ENCODE data around the gene PAGR1.

GRCh38 chr16:29789775-29790182 is 26.2 kb upstream of the PAGR1 start:
- TF ChIP-seq, protein P1, sequence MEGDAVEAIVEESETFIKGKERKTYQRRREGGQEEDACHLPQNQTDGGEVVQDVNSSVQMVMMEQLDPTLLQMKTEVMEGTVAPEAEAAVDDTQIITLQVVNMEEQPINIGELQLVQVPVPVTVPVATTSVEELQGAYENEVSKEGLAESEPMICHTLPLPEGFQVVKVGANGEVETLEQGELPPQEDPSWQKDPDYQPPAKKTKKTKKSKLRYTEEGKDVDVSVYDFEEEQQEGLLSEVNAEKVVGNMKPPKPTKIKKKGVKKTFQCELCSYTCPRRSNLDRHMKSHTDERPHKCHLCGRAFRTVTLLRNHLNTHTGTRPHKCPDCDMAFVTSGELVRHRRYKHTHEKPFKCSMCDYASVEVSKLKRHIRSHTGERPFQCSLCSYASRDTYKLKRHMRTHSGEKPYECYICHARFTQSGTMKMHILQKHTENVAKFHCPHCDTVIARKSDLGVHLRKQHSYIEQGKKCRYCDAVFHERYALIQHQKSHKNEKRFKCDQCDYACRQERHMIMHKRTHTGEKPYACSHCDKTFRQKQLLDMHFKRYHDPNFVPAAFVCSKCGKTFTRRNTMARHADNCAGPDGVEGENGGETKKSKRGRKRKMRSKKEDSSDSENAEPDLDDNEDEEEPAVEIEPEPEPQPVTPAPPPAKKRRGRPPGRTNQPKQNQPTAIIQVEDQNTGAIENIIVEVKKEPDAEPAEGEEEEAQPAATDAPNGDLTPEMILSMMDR (IDR thresholded peaks at IDR 0.05), result no peak
- TF ChIP-seq EZH2 (IDR thresholded peaks at IDR 0.05), result no peak
